ENCODE measurements around the gene KCNJ8.
"Not testable (repeated sequence)": the region's sequence is repeated elsewhere in the genome, so short reads cannot be mapped to it uniquely, and the experiment has no call there.

The KCNJ8 gene

DNA sequence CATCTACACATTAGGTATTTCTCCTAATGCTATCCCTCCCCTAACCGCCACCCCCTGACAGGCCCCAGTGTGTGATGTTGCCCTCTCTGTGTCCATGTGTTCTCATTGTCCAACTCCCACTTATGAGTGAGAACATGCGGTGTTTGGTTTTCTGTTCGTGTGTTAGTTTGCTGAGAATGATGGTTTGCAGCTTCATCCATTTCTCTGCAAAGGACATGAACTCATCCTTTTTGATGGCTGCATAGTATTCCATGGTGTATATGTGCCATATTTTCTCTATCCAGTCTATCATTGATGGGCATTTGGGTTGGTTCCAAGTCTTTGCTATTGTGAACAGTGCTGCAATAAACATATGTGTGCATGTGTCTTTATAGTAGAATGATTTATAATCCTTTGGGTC, 8.2 kb upstream of the KCNJ8 start:
- DNase-seq: not testable (repeated sequence)

DNA sequence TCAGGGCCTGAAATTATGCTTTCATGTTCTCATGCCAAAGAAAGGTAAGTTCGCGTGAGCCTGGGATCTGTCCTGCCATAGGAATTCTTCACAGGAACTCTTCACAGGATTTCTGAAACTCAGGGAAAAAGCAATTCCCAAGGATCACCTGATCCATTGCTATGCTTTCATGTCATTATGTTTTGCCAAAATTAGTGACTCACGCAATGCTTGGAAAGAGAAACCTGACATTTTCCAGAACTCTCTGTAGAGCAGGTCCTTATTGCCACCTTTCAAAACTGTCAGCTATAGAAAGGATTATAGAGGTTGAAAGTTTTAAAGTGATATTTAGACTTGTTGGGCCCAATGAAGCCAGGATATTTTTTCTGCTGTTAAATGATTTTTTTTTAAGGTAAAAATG, 6.3 kb upstream of the KCNJ8 start:
- DNase-seq: no peak

DNA sequence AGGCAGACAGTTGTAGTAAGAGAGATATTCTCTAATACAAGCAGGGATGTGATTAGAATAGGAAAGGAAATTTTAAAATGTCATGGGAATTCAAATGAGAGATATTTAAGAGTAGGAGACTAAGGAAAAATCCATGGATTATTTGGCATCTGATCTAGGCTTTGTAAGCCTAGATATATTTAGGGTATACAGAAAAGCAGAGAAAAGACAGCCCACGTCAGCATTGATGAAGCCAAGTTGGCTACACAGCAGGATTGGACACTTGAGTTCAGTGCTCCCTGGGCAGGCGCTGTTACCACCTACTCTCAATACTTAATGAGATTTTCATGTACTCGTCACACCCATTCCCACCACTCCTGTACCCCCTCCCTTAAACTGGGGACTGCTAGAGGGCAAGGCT, 1.7 kb upstream of the KCNJ8 start:
- DNase-seq: no peak

DNA sequence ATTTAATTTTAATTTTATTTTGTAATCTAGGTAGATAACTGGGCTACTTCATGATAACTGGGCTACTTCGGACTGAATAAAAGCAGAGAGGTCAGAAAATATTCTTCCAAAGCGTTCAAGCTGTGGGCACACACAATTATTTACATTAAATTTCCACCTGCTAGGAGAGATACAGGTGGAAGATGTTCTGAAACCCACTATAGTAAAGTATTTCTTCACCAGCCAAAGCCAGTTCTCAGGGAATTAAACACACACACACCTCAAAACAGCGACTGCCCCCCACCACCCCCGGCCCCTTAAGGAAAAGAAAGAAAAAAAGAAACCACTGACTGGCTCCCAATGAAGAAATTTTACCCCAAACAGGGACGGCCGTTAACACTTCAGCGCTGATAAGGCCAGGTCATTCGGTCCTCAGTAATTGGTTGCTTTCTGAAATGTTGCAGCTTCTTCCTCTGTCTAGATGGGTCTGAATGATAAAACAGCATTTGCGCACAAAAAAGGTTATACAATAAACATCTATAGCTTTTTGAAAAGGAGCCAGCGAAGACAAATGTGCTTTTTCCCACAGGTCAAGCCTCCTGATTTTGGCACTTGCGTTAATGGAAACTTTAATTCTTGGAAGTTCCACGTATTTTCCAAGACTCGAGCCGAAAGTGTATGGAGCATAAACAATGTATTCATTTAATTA, 771 bp upstream of the KCNJ8 start:
- DNase-seq: no peak

DNA sequence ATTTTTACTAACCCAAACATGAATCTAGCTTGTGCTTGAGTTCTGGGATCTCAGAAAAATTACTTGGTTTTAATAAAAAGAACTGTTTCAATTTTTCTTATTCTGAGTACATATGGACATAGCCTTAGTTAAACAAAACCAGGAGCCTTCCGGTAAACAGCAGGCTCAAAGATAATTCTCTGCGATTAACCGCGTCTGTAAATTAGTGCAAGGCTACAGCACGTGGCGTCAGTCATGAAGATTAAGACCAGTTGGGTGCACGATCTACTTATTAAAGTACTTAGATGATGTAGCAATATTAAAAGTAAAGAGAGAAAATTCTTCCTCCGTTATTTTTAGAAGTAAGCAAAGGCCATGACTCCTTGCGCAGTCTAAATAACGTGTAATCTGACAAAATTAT, 700 bp downstream of the KCNJ8 start:
- DNase-seq: no peak

DNA sequence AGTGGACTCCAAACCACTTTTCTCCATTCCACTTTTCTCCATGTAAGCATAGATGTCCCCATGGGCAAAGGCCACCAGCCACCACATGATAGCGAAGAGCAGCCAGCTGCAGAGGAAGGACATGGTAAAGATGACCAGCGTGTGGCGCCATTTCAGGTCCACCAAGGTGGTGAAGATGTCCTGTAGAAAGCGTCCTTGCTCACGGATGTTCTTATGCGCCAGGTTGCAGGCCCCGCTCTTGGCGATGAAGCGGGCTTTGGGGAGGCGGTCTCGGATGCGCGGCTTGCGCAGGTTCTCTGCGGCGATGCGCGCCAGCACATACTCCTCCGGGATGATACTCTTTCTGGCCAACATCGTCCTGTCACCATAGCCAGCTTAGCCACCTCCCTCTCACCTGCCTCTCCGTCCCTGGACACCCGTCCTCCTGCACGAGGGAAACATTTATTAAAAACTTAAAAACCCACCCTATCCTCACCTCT, 1.2 kb downstream of the KCNJ8 start:
- no peak for DNase-seq

DNA sequence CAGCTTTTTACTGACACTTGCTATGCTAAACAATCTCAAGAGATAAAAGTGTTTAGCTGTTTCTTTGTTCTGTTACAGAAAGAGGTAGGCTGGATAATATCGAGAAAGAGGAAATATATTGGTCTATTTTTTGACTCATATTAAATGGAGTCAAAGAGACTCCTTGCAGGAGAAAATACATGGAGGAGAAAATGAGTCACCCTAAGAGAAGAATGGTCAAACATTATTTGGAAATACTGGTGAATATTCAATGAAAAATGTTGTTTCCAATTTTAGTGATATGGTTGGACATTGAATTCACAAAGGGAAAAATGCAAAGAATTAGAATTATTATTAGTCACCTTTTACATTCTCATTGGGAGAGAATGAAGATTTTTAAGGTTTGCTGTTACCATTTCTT, 3.2 kb downstream of the KCNJ8 start:
- DNase-seq: no peak

DNA sequence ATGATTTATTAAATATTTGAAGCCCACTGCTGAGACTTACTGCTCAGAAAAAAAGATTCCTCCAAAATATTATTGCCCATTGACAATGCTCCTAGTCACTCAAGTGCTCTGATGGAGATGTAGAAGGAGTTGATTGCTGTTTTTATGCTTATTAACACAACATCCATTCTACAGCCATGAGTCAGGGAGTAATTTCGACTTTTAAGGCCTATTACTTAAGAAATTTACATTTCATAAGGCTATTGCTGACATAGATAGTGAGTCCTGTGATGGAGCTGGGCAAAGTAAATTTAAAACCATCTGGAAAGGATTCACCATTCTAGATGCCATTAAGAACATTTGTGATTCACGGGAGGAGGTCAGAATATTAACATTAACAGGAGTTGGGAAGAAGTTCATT, 5.2 kb downstream of the KCNJ8 start:
- DNase-seq: no peak

DNA sequence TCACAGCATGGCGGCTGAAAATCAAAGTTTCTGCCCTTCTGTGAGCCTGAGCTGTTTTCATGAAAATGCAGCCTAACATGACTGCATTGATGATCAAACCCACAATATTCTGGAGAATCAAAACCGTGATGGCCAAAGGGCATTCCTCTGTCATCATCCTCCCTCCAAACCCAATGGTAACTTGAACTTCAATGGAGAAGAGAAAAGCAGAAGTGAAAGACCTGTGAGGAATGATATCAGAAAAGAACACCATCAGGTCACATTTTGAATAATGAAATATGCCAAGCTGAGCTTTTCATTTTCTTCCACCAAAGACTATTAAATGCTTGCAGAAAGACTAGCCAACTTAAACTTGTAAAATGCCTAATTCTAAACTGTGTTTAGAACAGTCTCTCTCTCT, 8.1 kb downstream of the KCNJ8 start:
- no peak for DNase-seq

DNA sequence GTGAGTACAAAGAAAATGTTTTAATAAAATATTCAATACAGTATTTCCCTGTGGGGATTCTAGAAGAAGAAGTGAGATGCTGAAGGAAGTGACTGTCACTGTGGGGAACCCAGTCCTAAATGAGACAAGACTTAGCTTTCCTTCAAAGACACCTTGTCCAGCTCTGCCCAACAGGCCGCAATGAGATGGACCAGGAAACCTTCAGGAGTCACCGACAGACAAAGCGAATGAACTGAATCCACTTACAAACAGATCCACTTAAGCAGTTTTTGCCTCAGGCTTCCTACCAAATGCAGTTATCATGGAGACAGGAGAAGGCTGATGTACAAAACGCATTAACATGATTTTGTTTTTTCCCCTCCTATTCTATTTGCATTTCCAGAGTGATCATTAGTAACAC, 9.6 kb downstream of the KCNJ8 start:
- no peak for DNase-seq

DNA sequence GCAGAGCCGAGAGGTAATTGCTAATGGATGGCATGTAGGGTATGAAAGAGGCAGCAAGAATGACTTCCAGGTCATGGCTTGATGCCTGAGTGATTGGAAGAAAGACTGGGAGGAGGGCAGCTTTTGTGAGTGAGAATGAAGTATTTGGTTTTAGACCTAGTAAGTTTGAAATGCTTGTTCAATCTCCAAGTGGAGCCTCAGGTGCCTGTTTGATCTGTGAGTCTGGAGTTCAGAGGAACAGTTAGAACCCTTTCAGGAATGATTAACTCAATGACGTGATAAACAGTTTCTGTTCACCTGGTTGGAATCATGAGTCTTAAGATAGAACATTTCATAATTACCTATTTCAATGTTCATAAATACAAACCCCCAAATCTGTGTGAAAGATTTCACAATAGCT, 10.4 kb downstream of the KCNJ8 start:
- DNase-seq: no peak

DNA sequence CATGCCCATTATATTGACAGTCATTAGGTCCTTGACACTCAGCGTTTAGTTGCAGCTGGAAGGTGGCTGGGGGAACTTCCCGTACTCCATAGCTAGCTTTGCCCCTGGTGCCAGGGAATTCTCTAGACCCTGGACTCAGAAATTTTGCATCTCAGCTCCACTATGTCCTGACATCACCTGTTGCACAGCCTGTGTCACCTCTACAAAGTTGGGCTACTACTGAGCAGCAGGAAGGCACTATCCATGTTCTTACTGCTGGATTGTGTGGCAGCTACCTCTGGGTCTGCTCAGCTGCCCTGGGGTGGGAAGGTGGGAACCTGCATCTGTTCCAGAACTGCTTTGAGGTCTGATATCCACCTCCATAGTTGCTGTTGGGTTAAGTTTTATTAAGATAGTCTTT, 11.0 kb downstream of the KCNJ8 start:
- DNase-seq: no peak

DNA sequence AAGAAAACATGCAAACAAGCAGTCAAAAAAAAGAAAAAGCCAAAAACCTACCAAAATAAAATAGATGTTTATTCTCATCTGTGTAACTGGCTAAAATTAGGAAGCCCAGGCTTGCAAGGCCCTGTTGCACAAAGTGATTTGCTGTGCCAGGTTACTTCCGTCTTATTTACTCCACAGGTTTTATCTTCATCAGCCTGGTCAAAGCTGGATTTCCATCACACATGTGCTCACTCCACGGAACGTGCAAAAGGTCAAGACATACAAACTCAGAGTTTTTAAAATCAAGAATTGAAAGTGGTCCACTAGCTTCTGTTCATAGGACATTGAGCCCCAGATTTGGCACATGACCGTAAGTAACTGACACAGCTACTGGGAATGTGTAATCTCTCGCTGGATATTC, 14.8 kb downstream of the KCNJ8 start:
- DNase-seq: no peak

DNA sequence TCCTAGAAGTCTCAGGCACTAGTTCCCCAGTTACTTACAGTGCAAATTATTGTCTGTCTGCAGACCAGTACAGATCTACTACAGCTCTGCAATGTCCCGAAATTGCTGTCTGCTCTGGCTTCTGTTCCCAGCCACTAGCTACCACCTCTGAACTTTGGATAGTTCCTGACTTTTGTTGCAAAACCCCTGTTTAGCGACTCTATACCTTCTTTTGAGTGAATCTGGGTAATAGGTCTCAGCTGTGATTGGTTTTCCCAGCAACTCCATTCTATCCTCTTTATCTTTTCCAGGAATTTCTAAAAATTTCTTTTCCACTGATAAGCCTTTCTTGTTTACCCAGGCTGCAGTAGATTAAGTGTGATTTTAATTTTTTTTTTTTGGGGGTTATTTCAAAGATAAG, 16.8 kb downstream of the KCNJ8 start:
- DNase-seq: no peak

DNA sequence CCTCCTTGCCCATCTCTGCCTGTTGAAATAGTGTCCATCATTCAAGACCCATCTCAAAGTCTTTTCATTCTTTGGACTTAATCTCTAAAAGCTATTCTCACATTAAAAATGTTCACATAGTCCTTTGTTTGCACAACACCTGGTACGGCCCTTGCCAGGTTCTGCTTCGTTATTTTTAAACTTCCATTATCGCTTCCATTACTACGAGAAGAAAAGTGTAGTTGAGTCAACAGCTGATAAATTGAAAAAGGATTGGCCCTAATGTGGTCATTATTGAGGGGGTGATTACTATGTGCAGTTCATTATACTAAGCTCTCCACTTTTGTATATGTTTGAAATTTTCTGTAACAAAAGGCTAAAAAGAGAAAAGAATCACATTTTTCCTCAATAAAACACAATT, 17.8 kb downstream of the KCNJ8 start:
- DNase-seq: no peak

DNA sequence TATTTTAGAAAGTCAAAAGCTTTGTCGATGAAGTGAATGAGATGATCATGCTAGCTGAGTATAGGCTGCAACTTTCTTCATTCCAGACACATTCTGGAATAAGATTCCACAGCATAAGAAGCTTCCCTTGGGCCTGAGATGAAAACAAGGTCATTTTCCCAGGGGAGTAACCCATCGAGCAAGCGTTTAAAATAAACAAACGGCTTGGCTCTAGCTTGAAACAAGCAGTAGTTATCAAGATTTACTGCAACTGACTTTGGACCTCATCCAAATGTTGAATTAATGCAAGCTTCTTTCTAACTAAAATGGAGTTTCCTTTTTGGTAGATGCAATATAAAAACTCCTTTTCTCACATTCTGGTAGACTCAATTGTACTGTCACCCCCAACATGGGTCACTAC, 23.0 kb downstream of the KCNJ8 start:
- no peak for DNase-seq

DNA sequence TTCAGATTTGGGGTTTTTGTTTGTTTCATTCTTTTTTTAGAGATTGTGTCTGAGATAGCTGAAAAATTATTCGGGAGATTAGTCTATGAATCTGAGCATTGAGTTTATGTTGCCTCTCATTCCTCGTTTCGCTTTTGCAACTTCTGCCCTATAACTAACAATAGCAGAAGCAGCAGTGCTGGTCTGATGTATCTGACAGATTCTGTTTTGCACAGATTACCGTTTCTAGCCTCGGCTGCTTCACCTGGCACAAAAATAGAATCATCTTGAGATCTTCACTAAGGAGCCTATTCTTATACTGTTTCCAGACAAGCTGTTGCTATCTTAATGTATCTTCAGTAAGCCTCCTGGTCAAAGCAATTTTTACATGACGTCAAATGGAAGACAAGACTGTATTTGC, 29.2 kb downstream of the KCNJ8 start:
- no peak for DNase-seq

DNA sequence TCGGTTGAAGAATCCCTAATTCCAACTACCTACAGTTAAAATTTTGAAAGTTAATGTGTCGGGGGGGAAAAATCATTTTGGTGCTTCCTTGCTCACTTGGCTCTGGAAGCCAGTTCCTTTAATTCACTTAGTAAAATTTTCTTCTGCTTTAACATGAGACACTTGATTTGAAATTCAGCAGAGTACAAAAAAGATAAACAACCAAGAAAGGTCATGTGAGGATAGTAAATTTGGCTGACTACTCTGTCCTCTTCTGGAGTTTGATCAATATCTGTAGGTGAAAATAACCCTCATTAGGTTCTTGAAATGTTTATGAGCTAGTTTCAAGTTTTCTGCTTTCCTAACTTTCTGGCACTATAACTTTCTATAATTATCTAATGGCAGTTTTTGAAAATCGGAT, 43.4 kb downstream of the KCNJ8 start:
- DNase-seq: no peak

DNA sequence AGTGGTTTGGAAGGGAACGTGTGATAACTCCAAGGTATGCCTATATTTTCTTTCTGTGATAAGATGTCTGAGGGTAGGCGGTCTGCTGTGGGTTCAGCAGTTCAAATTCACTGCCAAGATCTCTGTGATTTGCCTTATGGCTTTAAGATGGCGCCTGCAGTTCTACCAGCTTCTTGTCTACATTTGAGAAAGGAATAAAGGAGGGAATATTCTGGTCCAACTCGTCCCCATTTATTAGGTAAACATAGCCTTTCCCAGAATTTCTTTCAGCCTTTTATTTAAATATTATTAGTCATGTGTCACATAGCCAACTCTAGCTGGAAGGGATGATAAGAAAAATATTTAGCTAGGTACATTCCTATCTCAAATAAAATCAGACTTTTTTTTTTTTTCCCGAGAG, 48.8 kb downstream of the KCNJ8 start:
- DNase-seq: no peak

DNA sequence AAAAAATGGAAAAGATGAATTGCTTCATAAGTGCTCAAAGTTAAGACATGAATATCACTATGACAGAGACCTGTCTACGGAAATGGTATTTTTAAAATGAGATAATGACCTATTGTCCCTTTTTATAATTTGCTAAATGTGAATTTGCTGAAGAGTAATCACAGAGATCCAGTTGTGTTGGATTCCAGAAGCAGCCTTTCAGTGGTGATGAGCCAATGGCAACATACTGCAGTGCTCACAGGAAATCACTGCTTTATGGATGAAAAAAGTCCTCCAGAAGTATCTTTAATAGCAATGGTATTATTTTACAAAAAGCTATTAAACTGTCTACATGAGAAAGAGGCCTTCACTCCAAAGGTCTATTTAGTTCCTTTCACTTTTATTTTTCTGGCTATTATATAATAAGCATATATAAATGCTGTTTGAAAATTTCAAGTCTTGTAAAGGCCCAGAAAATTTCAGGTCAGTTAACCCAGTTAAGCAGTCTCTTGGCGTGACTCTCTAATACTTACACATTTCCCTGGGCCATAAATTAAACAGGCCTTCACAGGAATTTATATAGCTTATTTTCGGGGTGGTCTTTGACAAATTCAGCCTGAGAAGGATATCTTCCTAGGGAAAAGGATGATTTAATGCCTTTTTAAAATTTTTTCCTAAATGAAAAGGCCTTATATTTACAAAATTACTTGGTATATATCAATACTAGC, 55.4 kb downstream of the KCNJ8 start:
- DNase-seq: no peak

DNA sequence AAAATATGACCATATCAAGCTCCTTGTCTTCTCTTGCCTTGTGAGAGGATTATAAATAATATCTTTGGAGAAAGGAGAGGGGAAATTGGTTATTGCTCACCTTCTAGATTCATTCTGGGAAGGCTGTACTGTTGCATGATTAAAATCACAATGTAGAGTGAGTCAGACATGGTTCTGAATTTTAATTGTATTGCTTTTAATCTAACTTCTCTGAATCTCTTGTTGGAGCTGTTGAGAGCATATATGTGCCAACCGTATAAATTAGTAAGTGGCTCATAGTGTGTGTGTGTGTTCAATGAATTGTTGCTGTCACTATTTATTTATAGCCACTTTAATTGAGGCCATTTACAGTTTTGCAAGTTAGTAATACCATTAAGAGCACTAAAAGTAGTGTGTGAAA, 56.1 kb downstream of the KCNJ8 start:
- no peak for DNase-seq

DNA sequence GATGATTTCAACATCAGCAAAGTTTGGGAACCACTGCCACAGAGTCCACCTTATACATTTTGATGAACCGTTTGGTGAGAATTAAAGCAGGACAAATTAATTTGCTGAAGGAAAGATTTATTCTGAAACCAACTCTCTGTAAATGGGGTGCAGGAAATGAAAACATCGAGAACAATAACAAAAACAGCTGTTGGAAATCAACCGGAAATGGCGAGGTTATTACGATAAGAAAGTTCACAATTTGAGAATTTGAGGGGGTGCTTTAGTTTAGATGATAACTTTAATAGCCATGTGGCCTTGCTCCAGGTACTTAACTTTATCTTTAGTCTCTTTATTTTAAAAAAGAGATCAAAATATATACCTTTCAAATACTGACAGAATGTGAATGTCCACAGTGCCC, 56.7 kb downstream of the KCNJ8 start:
- no peak for DNase-seq

DNA sequence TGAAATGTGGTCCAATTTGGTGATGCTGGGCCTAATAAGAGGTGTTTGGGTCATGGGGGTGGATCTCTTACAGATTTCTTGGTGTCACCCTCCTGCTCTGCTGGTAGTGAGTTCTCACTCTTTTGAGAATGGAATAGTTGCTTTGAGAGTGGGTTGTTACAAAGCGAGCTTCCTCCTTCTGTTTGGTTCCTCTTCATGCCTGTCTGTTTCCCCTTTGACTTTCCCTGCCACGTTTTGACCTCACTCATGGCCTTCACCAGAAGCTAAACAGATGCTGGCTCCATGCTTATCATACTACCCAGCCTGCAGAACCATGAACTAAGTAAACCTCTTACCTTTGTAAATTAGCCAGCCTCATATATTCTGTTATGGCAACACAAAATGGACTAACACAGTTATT, 59.1 kb downstream of the KCNJ8 start:
- no peak for DNase-seq
